GM21447 (cell line): ENCODE results near the gene ITGA8.

ENCODE experiments used
- ATAC-seq: cut with Tn5 transposase; IDR thresholded peaks from one replicate; pipeline ENCODE4 v1.9.1; 2021; ENCODE audit not compliant: unreplicated experiment

ITGA8 gene

DNA sequence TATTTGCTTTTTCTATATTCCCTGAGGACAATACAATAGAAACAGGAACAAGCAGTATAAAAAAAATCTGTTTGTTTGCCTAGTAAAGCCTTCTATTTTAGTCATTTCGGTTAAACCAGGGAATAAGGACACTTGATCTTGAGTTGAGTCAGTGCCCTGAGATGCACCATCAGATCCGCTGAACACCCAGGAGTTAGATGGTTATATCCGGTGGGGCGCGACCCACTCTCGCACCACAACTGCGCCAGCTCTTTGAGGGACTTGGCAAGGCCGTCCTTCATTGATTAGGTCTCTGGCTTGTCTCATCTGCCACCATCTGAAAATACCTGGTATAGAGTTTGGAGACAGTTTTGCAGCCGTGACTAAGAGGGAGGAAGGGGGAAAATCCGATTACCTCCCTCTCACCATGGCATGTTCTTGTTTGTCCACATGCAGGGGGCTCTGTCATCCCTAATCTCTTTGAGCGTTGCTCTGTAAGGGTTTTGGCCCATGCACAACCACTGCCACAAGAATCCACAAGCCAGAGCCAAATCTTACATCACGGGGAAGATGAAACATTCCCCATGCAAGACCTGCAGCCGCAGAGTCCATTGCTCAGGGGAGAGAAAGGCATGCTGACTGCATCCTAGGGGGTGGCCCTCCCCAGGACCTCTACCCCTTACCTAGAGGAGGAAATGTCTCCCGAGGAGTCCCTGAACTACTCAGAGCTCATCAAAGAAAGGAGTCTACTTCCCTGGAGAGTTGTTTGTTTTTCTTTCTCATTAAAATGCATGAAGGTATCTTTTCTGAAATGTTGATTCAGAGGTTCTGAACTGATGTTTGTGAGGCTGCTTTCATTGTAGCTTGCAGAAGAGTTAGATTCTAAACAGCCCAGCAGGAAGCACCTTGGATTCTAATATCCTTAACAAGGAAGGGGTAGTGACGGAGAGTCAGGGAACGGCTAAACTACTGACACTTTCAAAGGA, 247.0 kb downstream of the ITGA8 start:
- ATAC-seq: no peak

GRCh38 chr10:15472008-15472407, 247.7 kb downstream of the ITGA8 start:
- ATAC-seq: no peak

- no peak for ATAC-seq
Measured at GRCh38 chr10:15469111-15469510, 250.6 kb downstream of the ITGA8 start.

DNA sequence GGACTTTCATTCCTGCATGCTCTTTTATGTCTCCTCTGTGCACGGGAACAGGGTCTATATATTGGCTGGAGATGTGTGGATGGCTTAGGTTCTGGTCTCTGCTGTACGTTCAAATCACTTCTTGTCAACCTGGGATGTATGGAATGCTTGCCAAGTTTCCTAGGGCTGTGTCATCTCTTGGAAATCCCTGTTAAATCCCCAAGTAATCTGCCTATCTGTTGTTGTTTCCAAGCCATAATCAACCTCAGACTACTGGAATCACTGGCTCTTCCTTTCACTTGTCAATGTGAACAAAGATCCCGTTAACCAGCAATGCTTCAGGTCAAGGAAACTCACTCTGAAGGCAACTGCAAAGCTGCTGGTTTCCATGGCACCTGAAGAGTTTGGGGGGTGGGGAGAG, 255.3 kb downstream of the ITGA8 start:
- no peak for ATAC-seq
